Caki2 (cell line): ENCODE data around the gene CFD. TPM values are rescaled to one million over a fixed set of nuclear protein-coding genes. Genes with fewer than 3 reads are reported as not detected.
"Not testable (repeated sequence)": the region's sequence is repeated elsewhere in the genome, so short reads cannot be mapped to it uniquely, and the experiment has no call there.

Source experiments
- DNase-seq: peaks from one replicate; pipeline ENCODE4 v3.0.0-alpha.2; 2015; ENCODE audit warnings: low read depth
- in situ Hi-C: cut with HindIII; loops from 2 replicates; pipeline ENCODE4 v1.10.0; 2016; ENCODE audit warnings: low sequenced_read_pairs, low pct_unique_long_range_greater_than_20kb, mixed read lengths
- total RNA-seq: library from RNA; depleted of rRNA; stranded (reverse); fragments of >200 nt; shearing (Covaris generic); gene quantifications from 2 replicates; pipeline ENCODE4 v1.2.3, GENCODE V29; 2014; ENCODE audit warnings: low replicate concordance; rRNA removed

The CFD gene
- total RNA-seq = 6.8 and 9.9 TPM in 2 replicates

GRCh38 chr19:858868-859843 is at the start of gene CFD:
Gene CFD, plus strand, starts transcription at chr19:859664. Its CDS starts 26 bp downstream, at chr19:859690.
- no peak for DNase-seq
- in situ Hi-C loops = no loop called here

DNA sequence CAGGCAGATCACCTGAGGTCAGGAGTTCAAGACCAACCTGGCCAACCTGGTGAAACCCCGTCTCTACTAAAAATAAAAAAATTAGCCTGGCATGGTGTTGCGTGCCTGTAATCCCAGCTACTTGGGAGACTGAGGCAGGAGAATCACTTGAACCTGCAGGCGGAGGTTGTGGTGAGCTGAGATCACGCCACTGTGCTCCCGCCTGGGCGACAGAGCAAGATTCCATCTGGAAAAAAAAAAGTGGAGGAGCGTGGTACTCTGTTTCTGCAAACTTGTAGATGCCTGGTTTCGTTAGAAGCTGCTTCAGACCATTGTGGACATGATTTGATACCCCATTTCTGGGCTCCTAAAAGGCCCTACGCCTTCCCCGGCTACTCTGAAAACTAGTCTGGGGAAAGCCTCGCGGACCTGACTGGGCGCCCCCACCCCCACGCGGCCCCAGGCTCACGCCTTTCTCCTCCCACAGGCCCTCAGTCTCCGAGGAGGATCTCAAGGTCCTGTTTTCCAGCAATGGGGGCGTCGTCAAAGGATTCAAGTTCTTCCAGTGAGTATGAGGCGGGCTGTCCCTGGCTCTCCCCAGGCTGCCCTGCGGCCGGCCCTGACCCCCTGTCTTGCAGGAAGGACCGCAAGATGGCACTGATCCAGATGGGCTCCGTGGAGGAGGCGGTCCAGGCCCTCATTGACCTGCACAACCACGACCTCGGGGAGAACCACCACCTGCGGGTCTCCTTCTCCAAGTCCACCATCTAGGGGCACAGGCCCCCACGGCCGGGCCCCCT is 49.2 kb upstream of the CFD start:
- in situ Hi-C loops = no loop called here
- DNase-seq = no peak

DNA sequence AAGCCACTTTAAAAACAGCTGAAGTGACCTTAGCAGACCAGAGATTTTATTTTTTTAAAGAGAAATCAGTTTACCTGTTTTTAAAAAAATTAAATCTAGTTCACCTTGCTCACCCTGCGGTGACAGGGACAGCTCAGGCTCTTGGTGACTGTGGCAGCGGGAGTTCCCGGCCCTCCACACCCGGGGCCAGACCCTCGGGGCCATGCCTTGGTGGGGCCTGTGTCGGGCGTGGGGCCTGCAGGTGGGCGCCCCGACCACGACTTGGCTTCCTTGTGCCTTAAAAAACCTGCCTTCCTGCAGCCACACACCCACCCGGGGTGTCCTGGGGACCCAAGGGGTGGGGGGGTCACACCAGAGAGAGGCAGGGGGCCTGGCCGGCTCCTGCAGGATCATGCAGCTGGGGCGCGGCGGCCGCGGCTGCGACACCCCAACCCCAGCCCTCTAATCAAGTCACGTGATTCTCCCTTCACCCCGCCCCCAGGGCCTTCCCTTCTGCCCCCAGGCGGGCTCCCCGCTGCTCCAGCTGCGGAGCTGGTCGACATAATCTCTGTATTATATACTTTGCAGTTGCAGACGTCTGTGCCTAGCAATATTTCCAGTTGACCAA is 48.5 kb upstream of the CFD start:
- in situ Hi-C loops = no loop called here
- DNase-seq = no peak

DNA sequence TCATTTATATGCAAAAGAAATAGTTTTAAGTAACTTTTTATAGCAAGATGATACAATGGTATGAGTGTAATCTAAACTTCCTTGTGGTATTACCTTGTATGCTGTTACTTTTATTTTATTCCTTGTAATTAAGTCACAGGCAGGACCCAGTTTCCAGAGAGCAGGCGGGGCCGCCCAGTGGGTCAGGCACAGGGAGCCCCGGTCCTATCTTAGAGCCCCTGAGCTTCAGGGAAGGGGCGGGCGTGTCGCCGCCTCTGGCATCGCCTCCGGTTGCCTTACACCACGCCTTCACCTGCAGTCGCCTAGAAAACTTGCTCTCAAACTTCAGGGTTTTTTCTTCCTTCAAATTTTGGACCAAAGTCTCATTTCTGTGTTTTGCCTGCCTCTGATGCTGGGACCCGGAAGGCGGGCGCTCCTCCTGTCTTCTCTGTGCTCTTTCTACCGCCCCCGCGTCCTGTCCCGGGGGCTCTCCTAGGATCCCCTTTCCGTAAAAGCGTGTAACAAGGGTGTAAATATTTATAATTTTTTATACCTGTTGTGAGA is 47.9 kb upstream of the CFD start:
- DNase-seq = no peak
- in situ Hi-C loops = no loop called here

- DNase-seq = no peak
- in situ Hi-C loops = no loop called here
Measured at GRCh38 chr19:812049-812746, 47.3 kb upstream of the CFD start.

DNA sequence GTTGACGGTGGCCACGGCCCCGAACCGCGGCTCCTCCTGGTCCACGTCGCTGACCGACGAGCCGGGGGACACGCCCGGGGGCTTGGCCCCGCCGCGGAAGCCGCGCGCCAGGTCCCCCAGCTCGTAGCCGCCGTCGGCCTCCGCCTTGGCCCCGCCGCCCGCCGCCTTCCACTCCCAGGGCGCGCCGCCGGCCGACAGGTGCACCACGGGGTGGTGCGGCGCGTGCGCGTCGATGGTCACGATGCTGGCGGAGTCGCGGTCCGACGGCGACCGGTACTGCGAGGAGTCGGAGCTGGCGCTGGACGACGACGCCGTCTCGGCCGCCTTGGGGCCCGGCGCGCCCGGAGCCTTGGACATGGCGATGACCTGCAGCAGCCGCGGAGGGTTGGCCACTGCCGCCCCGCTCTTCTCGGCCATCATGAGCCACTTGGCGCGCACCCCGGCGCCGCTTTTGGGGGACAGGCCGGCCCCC is 46.7 kb upstream of the CFD start:
- in situ Hi-C loops = no loop called here
- no peak for DNase-seq

DNA sequence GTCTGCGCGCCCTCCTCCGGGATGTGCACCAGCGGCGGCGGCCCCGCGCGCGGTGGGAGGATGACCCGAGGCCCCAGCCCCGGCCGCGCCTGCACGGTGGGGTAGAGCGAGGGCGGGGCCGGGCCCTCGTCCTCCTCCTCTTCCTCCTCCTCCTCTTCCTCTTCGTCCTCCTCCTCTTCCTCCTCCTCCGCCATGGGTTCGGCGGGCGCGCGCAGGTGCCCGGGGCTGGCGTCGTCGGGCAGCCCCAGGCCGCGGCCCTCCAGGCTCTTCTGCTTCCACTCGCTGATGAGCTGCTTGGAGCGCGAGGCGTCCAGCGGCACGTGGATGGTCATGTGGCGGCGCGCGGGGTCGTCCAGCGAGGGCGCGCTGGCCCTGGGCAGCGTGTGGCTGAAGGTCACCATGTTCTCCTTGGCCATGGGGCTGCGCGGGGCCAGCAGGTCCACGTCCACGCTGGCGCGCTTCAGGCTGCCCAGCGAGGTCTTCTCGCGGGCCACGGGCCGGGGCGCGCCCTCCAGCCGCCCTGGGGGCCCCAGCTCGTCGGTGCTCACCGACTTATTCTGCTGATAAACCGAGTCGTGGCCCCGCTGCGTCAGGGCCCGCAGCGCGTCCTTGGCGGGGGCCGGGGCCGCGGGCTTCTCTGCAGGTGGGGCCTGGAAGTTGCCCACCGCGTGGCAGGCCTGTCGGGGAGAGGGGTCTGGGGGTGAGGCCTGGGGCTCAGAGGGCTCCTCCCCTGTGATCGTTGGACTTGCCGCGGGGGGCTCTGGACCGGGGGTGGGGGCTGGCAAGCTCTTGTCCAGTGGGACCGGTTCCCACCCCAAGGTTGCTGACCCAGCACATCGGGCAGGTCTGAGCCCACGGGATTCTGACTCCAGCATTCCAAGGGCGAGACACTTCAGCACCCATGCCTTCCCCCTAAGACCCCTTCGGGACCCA is 46.0 kb upstream of the CFD start:
- in situ Hi-C loops = no loop called here
- no peak for DNase-seq

- DNase-seq = no peak
- in situ Hi-C loops = no loop called here
Measured at GRCh38 chr19:814152-815078, 45.0 kb upstream of the CFD start.

DNA sequence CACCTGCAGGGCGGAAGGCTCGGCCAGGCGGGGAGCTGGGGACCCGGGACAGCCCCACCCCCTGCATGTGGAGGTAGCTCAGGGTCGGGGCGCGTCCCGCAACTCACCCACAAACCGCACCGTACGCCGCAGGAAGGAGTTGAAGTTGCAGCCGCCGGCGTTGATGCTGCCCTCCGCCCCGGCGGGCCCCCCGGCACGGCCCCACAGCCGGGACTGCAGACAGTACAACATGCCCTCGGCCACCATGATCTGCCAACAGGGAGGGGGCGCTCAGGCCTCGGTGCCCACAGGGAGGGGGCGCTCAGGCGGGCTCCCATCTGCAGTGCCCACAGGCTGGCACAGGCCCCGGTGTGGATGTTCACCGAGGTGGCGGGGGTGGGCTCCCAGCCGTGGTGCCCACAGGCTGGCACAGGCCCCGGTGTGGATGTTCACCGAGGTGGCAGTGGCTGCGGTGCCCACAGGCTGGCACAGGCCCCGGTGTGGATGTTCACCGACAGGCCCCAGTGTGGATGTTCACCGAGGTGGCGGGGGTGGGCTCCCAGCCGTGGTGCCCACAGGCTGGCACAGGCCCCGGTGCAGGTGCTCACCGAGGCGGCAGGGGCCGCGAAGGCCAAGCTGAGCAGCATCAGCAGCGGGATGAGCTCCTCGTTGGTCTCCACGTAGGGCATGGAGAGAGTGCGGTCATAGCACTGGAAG is 44.2 kb upstream of the CFD start:
- no peak for DNase-seq
- in situ Hi-C loops = no loop called here

- in situ Hi-C loops = no loop called here
- no peak for DNase-seq
Measured at GRCh38 chr19:815775-816499, 43.5 kb upstream of the CFD start.

DNA sequence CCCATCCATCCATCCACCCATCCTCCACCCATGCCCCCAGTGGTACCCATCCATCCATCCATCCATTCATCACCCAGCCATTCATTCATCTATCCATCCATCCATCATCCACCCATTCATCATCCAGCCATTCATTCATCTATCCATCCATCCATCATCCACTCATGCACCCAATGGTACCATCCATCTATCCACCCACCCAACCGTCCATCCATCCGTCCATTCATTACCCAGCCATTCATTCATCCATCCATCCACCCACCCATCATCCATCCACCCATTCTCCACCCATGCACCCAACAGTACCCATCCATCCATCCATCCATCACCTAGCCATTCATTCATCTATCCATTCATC is 43.0 kb upstream of the CFD start:
- in situ Hi-C loops = no loop called here
- DNase-seq = no peak

DNA sequence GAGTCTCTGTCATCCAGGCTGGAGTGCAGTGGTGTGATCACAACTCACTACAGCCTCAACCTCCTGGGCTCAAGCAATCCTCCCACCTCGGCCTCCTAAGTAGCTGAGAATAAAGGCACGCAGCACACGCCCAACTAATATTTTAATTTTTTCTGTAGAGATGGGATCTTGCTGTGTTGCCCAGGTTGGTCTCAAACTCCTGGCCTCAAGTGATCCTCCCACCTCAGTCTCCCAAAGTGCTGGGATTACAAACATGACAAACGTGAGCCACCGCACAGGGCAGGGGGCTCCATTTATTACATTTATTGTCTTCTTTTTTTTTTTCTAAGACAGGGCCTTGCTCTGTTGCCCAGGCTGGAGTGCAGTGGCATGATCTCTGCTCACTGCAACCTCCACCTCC is 39.3 kb upstream of the CFD start:
- in situ Hi-C loops = not testable (repeated sequence)

DNA sequence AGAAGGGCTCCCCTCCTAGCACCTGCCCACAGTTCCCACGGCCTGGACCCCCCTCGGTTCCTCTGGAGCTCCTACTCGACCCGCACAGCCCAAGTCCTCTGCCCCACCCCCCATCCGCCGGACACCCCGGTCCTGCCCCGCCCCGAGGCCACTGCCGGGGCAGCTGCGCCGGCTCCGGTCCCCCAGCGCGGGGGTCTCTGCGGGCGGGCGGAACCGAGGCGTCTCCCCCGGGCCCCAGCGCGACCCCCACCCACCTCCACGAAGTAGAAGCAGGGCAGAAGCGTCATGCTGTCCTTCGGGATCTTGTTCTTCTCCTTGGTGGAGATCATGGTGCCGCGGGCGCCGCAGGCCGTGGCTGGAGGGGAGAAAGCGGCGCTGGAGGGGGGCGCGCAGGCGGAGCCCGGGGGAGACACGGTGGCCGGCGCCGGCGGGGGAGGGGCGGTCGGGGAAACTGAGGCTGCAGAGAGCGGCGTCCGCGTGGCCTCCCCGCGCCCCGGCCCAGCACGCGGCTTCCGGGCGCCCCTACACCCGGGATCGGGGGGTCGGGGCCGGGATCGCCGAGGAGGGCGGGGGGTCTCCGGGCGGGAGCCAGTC is 38.1 kb upstream of the CFD start:
- in situ Hi-C loops = no loop called here

More for the DNA sequence above, 39.3 kb upstream of the CFD start:
- DNase-seq = not testable (repeated sequence)

DNA sequence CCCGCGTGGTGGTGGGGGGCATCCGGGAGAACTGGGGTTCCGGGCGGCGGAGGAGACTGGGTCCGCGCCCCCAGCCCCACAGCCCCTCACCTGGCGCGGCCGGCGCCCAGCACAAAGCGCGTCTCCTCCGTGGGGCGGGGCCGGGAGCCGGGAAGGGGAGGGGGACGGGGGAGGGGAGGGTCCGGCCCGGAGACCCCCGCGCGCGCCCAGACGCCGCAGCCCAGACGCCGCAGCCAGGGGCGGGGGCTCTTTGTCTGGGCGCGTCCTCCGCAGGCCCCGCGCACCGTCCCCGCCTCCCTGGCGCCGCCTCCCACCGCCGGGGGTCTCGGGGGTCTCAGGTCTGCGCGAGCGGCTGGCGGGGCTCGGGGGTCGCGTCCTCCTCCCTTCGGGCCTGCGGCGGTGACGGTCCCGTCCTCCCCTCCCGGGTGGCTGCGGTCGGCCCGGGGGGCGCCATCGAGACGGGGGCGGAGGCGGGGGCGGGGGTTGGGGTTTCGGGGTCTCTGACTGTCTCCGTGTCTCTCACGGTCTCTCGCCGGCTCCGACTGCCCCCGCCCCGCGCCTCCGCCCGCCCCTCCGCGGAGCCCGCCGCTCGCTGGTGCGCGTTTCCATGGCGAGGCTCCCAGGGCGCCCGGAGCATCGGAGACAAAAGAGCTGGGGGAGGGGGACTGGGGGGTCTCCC is 37.5 kb upstream of the CFD start, which contains the start of gene PLPPR3:
Gene PLPPR3 (minus strand): TSS at position 131 of the 679 bp plus-strand sequence. CDS start 396 bp downstream, outside the sequence.
- in situ Hi-C loops = no loop called here
- DNase-seq = no peak

More for the DNA sequence above, 38.1 kb upstream of the CFD start:
- no peak for DNase-seq
